ENCODE data around the gene ACOT8.

The ACOT8 gene

DNA sequence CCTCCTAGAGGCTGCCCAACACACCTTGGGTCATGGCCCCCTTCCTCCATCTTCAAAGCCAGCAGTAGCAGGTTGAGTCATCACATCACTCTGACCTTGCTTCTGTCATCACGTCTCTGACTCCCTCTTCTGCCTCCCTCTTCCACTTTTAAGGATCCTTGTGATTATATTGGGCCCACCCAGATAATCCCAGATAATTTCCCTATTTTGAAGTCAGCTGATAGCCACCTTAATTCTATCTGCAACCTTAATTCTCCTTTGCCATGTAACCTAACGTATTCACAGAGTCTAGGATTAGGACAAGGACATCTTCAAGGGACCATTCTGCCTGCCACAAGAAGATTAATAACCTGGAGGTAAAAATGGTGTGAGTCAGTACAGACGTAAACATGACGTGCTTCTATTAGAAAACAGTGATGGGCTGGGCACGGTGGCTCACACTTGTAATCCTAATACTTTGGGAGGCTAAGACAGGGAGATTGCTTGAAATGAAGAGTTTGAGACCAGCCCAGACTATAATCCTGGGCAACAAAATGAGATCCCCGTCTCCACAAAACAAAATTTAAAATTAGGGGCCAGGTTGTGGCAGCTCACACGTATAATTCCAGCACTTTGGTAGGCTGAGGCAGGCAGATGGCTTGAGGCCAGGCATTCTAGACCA lies 3.5 kb upstream of the ACOT8 start:
- Histone ChIP-seq H3K4me3 (ENCODE audit: low read length) (no peak overlapping the region), H3K9me3 (replicated peaks; ENCODE audit: insufficient read depth, low read length) (no peaks in the 10 kb centered on the region), H3F3A (ENCODE audit: insufficient read depth, low read length) (no peaks in the 10 kb centered on the region), H3K36me3 (replicated peaks; ENCODE audit: insufficient read depth, low read length) (no peaks in the 10 kb centered on the region), H2AFZ (ENCODE audit: low read length) (no peak overlapping the region), H3K27ac (ENCODE audit: low read length) (no peak overlapping the region), H3K4me2 (ENCODE audit: low read depth, low read length) (no peak overlapping the region), H3K9ac (ENCODE audit: low read length) (no peak overlapping the region), H3K4me1 (ENCODE audit: low read length) (peaks cover 6% of the 10 kb centered on the region), H3K27me3 (replicated peaks; ENCODE audit: insufficient read depth, low read length) (no peaks in the 10 kb centered on the region), H3K79me2 (ENCODE audit: low read length) (peaks cover 26% of the 10 kb centered on the region), H4K20me1 (ENCODE audit: insufficient read depth, low read length) (no peaks in the 10 kb centered on the region), H3K9me2 (replicated peaks; ENCODE audit: insufficient read depth, low read length) (no peaks in the 10 kb centered on the region)
- TF ChIP-seq EZH2 (optimal IDR thresholded peaks at IDR 0.05; ENCODE audit: low read depth, low read length): no peak
- TF ChIP-seq EZH2phosphoT487 (IDR thresholded peaks at IDR 0.05; ENCODE audit: low read length): no peak
- TF ChIP-seq, protein P1, sequence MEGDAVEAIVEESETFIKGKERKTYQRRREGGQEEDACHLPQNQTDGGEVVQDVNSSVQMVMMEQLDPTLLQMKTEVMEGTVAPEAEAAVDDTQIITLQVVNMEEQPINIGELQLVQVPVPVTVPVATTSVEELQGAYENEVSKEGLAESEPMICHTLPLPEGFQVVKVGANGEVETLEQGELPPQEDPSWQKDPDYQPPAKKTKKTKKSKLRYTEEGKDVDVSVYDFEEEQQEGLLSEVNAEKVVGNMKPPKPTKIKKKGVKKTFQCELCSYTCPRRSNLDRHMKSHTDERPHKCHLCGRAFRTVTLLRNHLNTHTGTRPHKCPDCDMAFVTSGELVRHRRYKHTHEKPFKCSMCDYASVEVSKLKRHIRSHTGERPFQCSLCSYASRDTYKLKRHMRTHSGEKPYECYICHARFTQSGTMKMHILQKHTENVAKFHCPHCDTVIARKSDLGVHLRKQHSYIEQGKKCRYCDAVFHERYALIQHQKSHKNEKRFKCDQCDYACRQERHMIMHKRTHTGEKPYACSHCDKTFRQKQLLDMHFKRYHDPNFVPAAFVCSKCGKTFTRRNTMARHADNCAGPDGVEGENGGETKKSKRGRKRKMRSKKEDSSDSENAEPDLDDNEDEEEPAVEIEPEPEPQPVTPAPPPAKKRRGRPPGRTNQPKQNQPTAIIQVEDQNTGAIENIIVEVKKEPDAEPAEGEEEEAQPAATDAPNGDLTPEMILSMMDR (IDR thresholded peaks at IDR 0.05; ENCODE audit: low read length): no peak
- no peak for DNase-seq

DNA sequence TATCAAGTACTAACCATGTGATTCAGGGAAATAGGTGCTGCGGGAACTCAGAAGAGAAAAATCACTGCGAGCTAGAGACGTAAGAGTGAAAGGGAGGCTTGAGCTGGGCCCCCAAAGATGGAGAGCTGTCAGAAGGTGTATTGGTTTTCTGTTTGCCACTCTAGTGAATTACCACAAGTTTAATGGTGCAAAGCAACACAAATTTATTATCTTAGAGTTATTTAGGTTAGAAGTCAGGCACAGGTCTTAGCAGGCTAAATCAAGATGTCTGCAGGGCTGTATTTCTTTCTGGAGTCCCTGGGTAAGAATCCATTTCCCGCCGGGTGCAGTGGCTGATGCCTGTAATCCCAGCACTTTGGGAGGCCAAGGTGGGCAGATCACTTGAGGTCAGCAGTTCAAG lies 2.7 kb upstream of the ACOT8 start:
- TF ChIP-seq EZH2 (optimal IDR thresholded peaks at IDR 0.05; ENCODE audit: low read depth, low read length) (no peak), EZH2phosphoT487 (IDR thresholded peaks at IDR 0.05; ENCODE audit: low read length) (no peak)
- TF ChIP-seq, protein P1 (IDR thresholded peaks at IDR 0.05; ENCODE audit: low read length): no peak
- no peaks in the 10 kb centered on the region for H3F3A ChIP-seq (ENCODE audit: insufficient read depth, low read length)
- H2AFZ ChIP-seq (ENCODE audit: low read length): no peak overlapping the region
- H4K20me1 ChIP-seq (ENCODE audit: insufficient read depth, low read length): no peaks in the 10 kb centered on the region
- H3K9ac ChIP-seq (ENCODE audit: low read length): no peak overlapping the region
- H3K4me2 ChIP-seq (ENCODE audit: low read depth, low read length): no peak overlapping the region
- H3K27me3 ChIP-seq (replicated peaks; ENCODE audit: insufficient read depth, low read length): no peaks in the 10 kb centered on the region
- no peaks in the 10 kb centered on the region for H3K36me3 ChIP-seq (replicated peaks; ENCODE audit: insufficient read depth, low read length)
- H3K4me3 ChIP-seq (ENCODE audit: low read length): no peak overlapping the region
- H3K4me1 ChIP-seq (ENCODE audit: low read length): peaks cover 6% of the 10 kb centered on the region
- peaks cover 31% of the 10 kb centered on the region for H3K79me2 ChIP-seq (ENCODE audit: low read length)
- no peak overlapping the region for H3K27ac ChIP-seq (ENCODE audit: low read length)
- no peaks in the 10 kb centered on the region for H3K9me3 ChIP-seq (replicated peaks; ENCODE audit: insufficient read depth, low read length)
- DNase-seq: no peak
- no peaks in the 10 kb centered on the region for H3K9me2 ChIP-seq (replicated peaks; ENCODE audit: insufficient read depth, low read length)

DNA sequence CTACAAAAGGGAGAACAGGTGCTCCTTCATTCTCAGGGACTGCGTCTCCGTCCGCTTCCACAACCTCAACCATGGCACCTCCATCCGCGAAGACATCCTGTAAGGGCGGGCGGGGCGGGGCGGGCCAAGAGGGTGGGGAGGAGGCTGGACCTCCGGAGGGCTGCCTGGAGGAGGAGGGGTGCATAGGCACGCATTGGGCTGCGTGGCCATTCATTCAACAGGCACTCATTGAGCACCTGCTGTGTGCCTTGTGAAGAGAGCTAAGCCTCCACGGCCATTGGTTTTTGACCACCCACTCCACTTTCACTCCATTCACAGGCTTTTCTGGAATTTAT lies 657 bp upstream of the ACOT8 start:
- peak; percentile 43 for DNase-seq
- Histone ChIP-seq H3K9me3 (replicated peaks; ENCODE audit: insufficient read depth, low read length) (no peaks in the 10 kb centered on the region), H3K4me1 (ENCODE audit: low read length) (peaks cover 6% of the 10 kb centered on the region), H3K36me3 (replicated peaks; ENCODE audit: insufficient read depth, low read length) (no peaks in the 10 kb centered on the region), H4K20me1 (ENCODE audit: insufficient read depth, low read length) (no peaks in the 10 kb centered on the region), H3K4me3 (ENCODE audit: low read length) (peak overlapping the region; percentile 92), H3K27me3 (replicated peaks; ENCODE audit: insufficient read depth, low read length) (no peaks in the 10 kb centered on the region), H3K9ac (ENCODE audit: low read length) (peak overlapping the region; percentile 62; the same call in 1 of the 2 replicates), H3K27ac (ENCODE audit: low read length) (peak overlapping the region; percentile 47; the same call in 1 of the 2 replicates), H3K4me2 (ENCODE audit: low read depth, low read length) (peak overlapping the region; percentile 89), H3K9me2 (replicated peaks; ENCODE audit: insufficient read depth, low read length) (no peaks in the 10 kb centered on the region), H2AFZ (ENCODE audit: low read length) (peak overlapping the region; percentile 96), H3K79me2 (ENCODE audit: low read length) (peaks cover 36% of the 10 kb centered on the region), H3F3A (ENCODE audit: insufficient read depth, low read length) (no peaks in the 10 kb centered on the region)
- TF ChIP-seq EZH2phosphoT487 (IDR thresholded peaks at IDR 0.05; ENCODE audit: low read length) (no peak), EZH2 (optimal IDR thresholded peaks at IDR 0.05; ENCODE audit: low read depth, low read length) (no peak)
- TF ChIP-seq, protein P1 (IDR thresholded peaks at IDR 0.05; ENCODE audit: low read length): no peak

All from MM.1S (cell line).